ENCODE measurements around the gene ABHD6. TPM values are rescaled to one million over a fixed set of nuclear protein-coding genes. Genes with fewer than 3 reads are reported as not detected.
"Not testable (repeated sequence)": the region's sequence is repeated elsewhere in the genome, so short reads cannot be mapped to it uniquely, and the experiment has no call there.

The ABHD6 gene
- polyA plus RNA-seq, 3 donors: 7.3 to 11.6 (median 9.0) TPM

GRCh38 chr3:58266577-58266976 lies 29.0 kb downstream of the ABHD6 start:
- Mint-ChIP-seq H3K27ac (no peak overlapping the region), H3K4me1 (peaks cover 4% of the 10 kb centered on the region), H3K4me3 (no peak overlapping the region), H3K36me3 (peaks cover 35 to 38% of the 10 kb centered on the region in 2 donors), H3K27me3 (ENCODE audit: low read depth in 3 of 3) (peaks cover 0 to 2% (median 0%) of the 10 kb centered on the region in 3 donors), H3K9me3 (no peaks in the 10 kb centered on the region)
- WGBS (ENCODE audit: insufficient coverage): no CpG with 5 or more reads among the region's 1 CpG
- Histone ChIP-seq H3K4me3 (replicated peaks in 1 of 3; ENCODE audit: low read depth in 2 of 3, low read length in 3 of 3) (no peak overlapping the region), H3K27me3 (ENCODE audit: control insufficient read depth in 2 of 2, insufficient read depth in 2 of 2, low read length in 2 of 2) (no peaks in the 10 kb centered on the region), H3K9ac (ENCODE audit: insufficient read depth, low read length, poor library complexity, severe bottlenecking) (no peak overlapping the region), H3K79me2 (ENCODE audit: insufficient read depth, low read length) (no peaks in the 10 kb centered on the region), H3K27ac (ENCODE audit: low read depth in 1 of 2, low read length in 2 of 2) (no peak overlapping the region), H3K9me3 (replicated peaks in 1 of 2; ENCODE audit: control insufficient read depth in 1 of 2, insufficient read depth in 1 of 2, low read length in 2 of 2) (no peaks in the 10 kb centered on the region), H2AFZ (ENCODE audit: insufficient read depth, low read depth, low read length, poor library complexity, severe bottlenecking) (no peak overlapping the region), H4K20me1 (ENCODE audit: insufficient read depth, low read length) (no peaks in the 10 kb centered on the region), H3K4me1 (ENCODE audit: control insufficient read depth in 1 of 2, insufficient read depth in 2 of 2, low read length in 2 of 2) (peaks cover 0 to under 1% of the 10 kb centered on the region in 2 donors), H3K36me3 (replicated peaks in 1 of 2; ENCODE audit: control insufficient read depth in 1 of 2, insufficient read depth in 2 of 2, low read length in 2 of 2) (peaks cover 17 to 38% of the 10 kb centered on the region in 2 donors), H3K4me2 (replicated peaks; ENCODE audit: extremely low read depth, low read length, poor library complexity, severe bottlenecking) (no peak overlapping the region)
- no peak for DNase-seq
- intact Hi-C loops (cut with micrococcal nuclease): no loop called here
- TF ChIP-seq CTCF (IDR thresholded peaks at IDR 0.05): no peak

- H3K9me3 Mint-ChIP-seq; H3K27ac ChIP-seq (ENCODE audit: low read depth in 1 of 2, low read length in 2 of 2); H2AFZ ChIP-seq (ENCODE audit: insufficient read depth, low read depth, low read length, poor library complexity, severe bottlenecking); H3K4me3 Mint-ChIP-seq; H3K9ac ChIP-seq (ENCODE audit: insufficient read depth, low read length, poor library complexity, severe bottlenecking); H4K20me1 ChIP-seq (ENCODE audit: insufficient read depth, low read length); H3K9me3 ChIP-seq (replicated peaks in 1 of 2; ENCODE audit: control insufficient read depth in 1 of 2, insufficient read depth in 1 of 2, low read length in 2 of 2); DNase-seq; H3K4me2 ChIP-seq (replicated peaks; ENCODE audit: extremely low read depth, low read length, poor library complexity, severe bottlenecking); H3K79me2 ChIP-seq (ENCODE audit: insufficient read depth, low read length); H3K27me3 ChIP-seq (ENCODE audit: control insufficient read depth in 2 of 2, insufficient read depth in 2 of 2, low read length in 2 of 2); intact Hi-C loops (cut with micrococcal nuclease); H3K27me3 Mint-ChIP-seq (ENCODE audit: low read depth in 3 of 3); H3K4me3 ChIP-seq (replicated peaks in 1 of 3; ENCODE audit: low read depth in 2 of 3, low read length in 3 of 3): not testable (repeated sequence)
- H3K36me3 Mint-ChIP-seq: peaks cover 34 to 35% of the 10 kb centered on the region in 2 donors
- H3K27ac Mint-ChIP-seq: peak overlapping the region in 4 of 7 donors; percentile 9 to 50 (median 34)
- Histone ChIP-seq H3K4me1 (ENCODE audit: control insufficient read depth in 1 of 2, insufficient read depth in 2 of 2, low read length in 2 of 2) (peaks cover 8 to 10% of the 10 kb centered on the region in 2 donors), H3K36me3 (replicated peaks in 1 of 2; ENCODE audit: control insufficient read depth in 1 of 2, insufficient read depth in 2 of 2, low read length in 2 of 2) (peaks cover 17 to 38% of the 10 kb centered on the region in 2 donors)
- H3K4me1 Mint-ChIP-seq: peaks cover 13% of the 10 kb centered on the region
- WGBS (ENCODE audit: insufficient coverage): no CpG with 5 or more reads among the region's 1 CpG
These were observed 30.0 kb downstream of the ABHD6 start for GRCh38 chr3:58267543-58267942.

All from CD14-positive monocyte (primary cell).